HG02798 (cell line): Measurements from ENCODE around the gene SPATA6L.
A peak's percentile ranks its signal among the peaks of the same experiment; 100 is the strongest.
"Not testable (repeated sequence)": the region's sequence is repeated elsewhere in the genome, so short reads cannot be mapped to it uniquely, and the experiment has no call there.

ENCODE experiments used
- ATAC-seq: cut with Tn5 transposase; IDR thresholded peaks from one replicate; pipeline ENCODE4 v1.9.1; 2021; ENCODE audit warnings: mild to moderate bottlenecking; ENCODE audit not compliant: unreplicated experiment, poor library complexity

SPATA6L gene

GRCh38 chr9:4678679-4679267, 12.5 kb upstream of the SPATA6L start:
- peak; percentile 15 for ATAC-seq

GRCh38 chr9:4677392-4677791, 11.1 kb upstream of the SPATA6L start:
- ATAC-seq: no peak

- ATAC-seq: no peak
Observed at GRCh38 chr9:4674783-4675182, 8.5 kb upstream of the SPATA6L start.

- no peak for ATAC-seq
Observed at GRCh38 chr9:4671737-4672136, 5.5 kb upstream of the SPATA6L start.

- no peak for ATAC-seq
Observed at GRCh38 chr9:4670591-4670990, 4.3 kb upstream of the SPATA6L start.

- no peak for ATAC-seq
Observed at GRCh38 chr9:4669890-4670289, 3.6 kb upstream of the SPATA6L start.

- no peak for ATAC-seq
Observed at GRCh38 chr9:4668604-4669003, 2.3 kb upstream of the SPATA6L start.

GRCh38 chr9:4667681-4668080, 1.4 kb upstream of the SPATA6L start:
- no peak for ATAC-seq

GRCh38 chr9:4665357-4665756, 923 bp downstream of the SPATA6L start:
- ATAC-seq: no peak

GRCh38 chr9:4663956-4664355, 2.3 kb downstream of the SPATA6L start:
- ATAC-seq: no peak

GRCh38 chr9:4662989-4663792, 3.1 kb downstream of the SPATA6L start:
- ATAC-seq: no peak

- peak; percentile 94 for ATAC-seq
Observed at GRCh38 chr9:4662108-4662988, 3.9 kb downstream of the SPATA6L start, which contains the start of gene PLPP6. Gene PLPP6 (plus strand): TSS chr9:4662294. CDS start chr9:4662376, 82 bp downstream.

GRCh38 chr9:4661611-4662010, 4.7 kb downstream of the SPATA6L start:
- ATAC-seq: no peak

- no peak for ATAC-seq
Observed at GRCh38 chr9:4661165-4661564, 5.1 kb downstream of the SPATA6L start.

- not testable (repeated sequence) for ATAC-seq
Observed at GRCh38 chr9:4660665-4661064, 5.6 kb downstream of the SPATA6L start.

- ATAC-seq: no peak
Observed at GRCh38 chr9:4657426-4658159, 8.7 kb downstream of the SPATA6L start.

- no peak for ATAC-seq
Observed at GRCh38 chr9:4656621-4657020, 9.7 kb downstream of the SPATA6L start.

GRCh38 chr9:4656196-4656595, 10.1 kb downstream of the SPATA6L start:
- ATAC-seq: not testable (repeated sequence)

GRCh38 chr9:4654538-4654937, 11.7 kb downstream of the SPATA6L start:
- ATAC-seq: no peak

GRCh38 chr9:4654084-4654483, 12.2 kb downstream of the SPATA6L start:
- ATAC-seq: no peak
